GM12878 (cell line): ENCODE data around the gene ENTPD6. TPM values are rescaled to one million over a fixed set of nuclear protein-coding genes. Genes with fewer than 3 reads are reported as not detected.

ENCODE experiments used
- ATAC-seq: fragments of 200-7000 bp; cut with Tn5 transposase; 3 replicates; pipeline ENCODE4 v1.9.1; 2020; ENCODE audit warnings: mild to moderate bottlenecking, moderate library complexity
- BruUV-seq: library from RNA; stranded (reverse); fragments of 400-500 nt; replicated peaks from 2 replicates; lab custom pipeline; 2021; lab: Mats Ljungman, UMichigan
- CTCF ChIA-PET: fragments of 300-600 bp; sonication (Branson Sonifier 250); formaldehyde crosslinking; extraction: SDS; loops from one replicate; lab custom pipeline; 2021; ENCODE audit warnings: inconsistent platforms; lab: Yijun Ruan, JAX
- POLR2A ChIA-PET: fragments of 350-600 bp; formaldehyde crosslinking; extraction: SDS; loops from one replicate; lab custom pipeline; 2021; ENCODE audit warnings: inconsistent platforms; lab: Charles Lee
- RAD21 ChIA-PET: fragments of 300-600 bp; sonication (Branson Sonifier 250); formaldehyde crosslinking; loops from one replicate; lab custom pipeline; 2023; ENCODE audit warnings: antibody characterized with exemption; ENCODE audit not compliant: unreplicated experiment; lab: Charles Lee
- SMC1A ChIA-PET: fragments of 300-600 bp; sonication (Branson Sonifier 250); formaldehyde crosslinking; loops from one replicate; lab custom pipeline; 2023; ENCODE audit not compliant: unreplicated experiment, uncharacterized antibody; lab: Charles Lee
- DNase-seq: peaks from one replicate; pipeline ENCODE4 v3.0.0-alpha.2; 2011; ENCODE audit warnings: low read depth, low spot score
- FAIRE-seq: peaks from 3 replicates; lab custom pipeline; 2011; peaks lifted over from hg19 to GRCh38; lab: Jason Lieb, UNC
- H2AFZ ChIP-seq: 2 replicates; pipeline ENCODE4 v1.6.0; 2011; ENCODE audit warnings: low read depth, low read length, control low read depth; ENCODE audit not compliant: control insufficient read depth
- H3K27ac ChIP-seq: 2 replicates; pipeline ENCODE4 v1.5.1; 2011; ENCODE audit warnings: control low read depth; ENCODE audit not compliant: control insufficient read depth, insufficient read depth
- H3K27me3 ChIP-seq, 2 experiments: replicated peaks in 1 of 2; 2 replicates each; pipeline versions ENCODE4 v1.6.0 to v1.6.1; 2011; ENCODE audit warnings: low read length in 1 of 2; ENCODE audit not compliant: control insufficient read depth in 2 of 2, insufficient read depth in 2 of 2
- H3K36me3 ChIP-seq, 2 experiments: 2 replicates each; pipeline ENCODE4 v1.5.1; 2011; ENCODE audit warnings: low read length in 1 of 2; ENCODE audit not compliant: control insufficient read depth in 2 of 2, insufficient read depth in 2 of 2
- H3K4me1 ChIP-seq: 2 replicates; pipeline ENCODE4 v1.6.1; 2011; ENCODE audit warnings: mild to moderate bottlenecking, low read length, moderate library complexity, mixed read lengths; ENCODE audit not compliant: control insufficient read depth, insufficient read depth
- H3K4me2 ChIP-seq: 2 replicates; pipeline ENCODE4 v1.6.0; 2011; ENCODE audit warnings: control low read depth; ENCODE audit not compliant: control insufficient read depth, insufficient read depth
- H3K4me3 ChIP-seq: fragments of 200-600 bp; sonication (generic); 2 replicates; pipeline ENCODE4 v1.5.1; 2016
- H3K79me2 ChIP-seq: 2 replicates; pipeline ENCODE4 v1.6.0; 2011; ENCODE audit warnings: low read length; ENCODE audit not compliant: control insufficient read depth, insufficient read depth
- H3K9ac ChIP-seq: 2 replicates; pipeline ENCODE4 v1.8.0; 2011; ENCODE audit warnings: low read length, control low read depth, mixed read lengths; ENCODE audit not compliant: control insufficient read depth, insufficient read depth
- H3K9me3 ChIP-seq: replicated peaks from 3 replicates; pipeline ENCODE4 v1.5.1; 2011; ENCODE audit warnings: mild to moderate bottlenecking, low read length; ENCODE audit not compliant: control insufficient read depth, insufficient read depth
- H4K20me1 ChIP-seq: 2 replicates; pipeline ENCODE4 v1.6.0; 2011; ENCODE audit not compliant: control insufficient read depth, insufficient read depth
- CREM ChIP-seq: IDR thresholded peaks from 2 replicates; pipeline ENCODE4 v1.6.1; 2014; ENCODE audit warnings: antibody characterized with exemption, low read depth
- E4F1 ChIP-seq: fragments of 450-650 bp; IDR thresholded peaks from 2 replicates; pipeline ENCODE4 v1.6.1; 2018; ENCODE audit warnings: borderline replicate concordance, mild to moderate bottlenecking; ENCODE audit not compliant: partially characterized antibody
- FOXM1 ChIP-seq: IDR thresholded peaks from 2 replicates; pipeline ENCODE4 v1.6.1; 2012; ENCODE audit warnings: low read depth, mild to moderate bottlenecking, inconsistent platforms, low read length, moderate library complexity
- GABPA ChIP-seq: IDR thresholded peaks from 2 replicates; pipeline ENCODE4 v1.6.1; 2014; ENCODE audit warnings: antibody characterized with exemption, low read depth, mild to moderate bottlenecking, inconsistent platforms
- LARP7 ChIP-seq: fragments of 450-650 bp; IDR thresholded peaks from 2 replicates; pipeline ENCODE4 v1.6.1; 2017; ENCODE audit warnings: mild to moderate bottlenecking
- MLLT1 ChIP-seq: fragments of 450-650 bp; IDR thresholded peaks from 2 replicates; pipeline ENCODE4 v1.6.1; 2016; ENCODE audit warnings: mild to moderate bottlenecking
- NFIC ChIP-seq: IDR thresholded peaks from 2 replicates; pipeline ENCODE4 v1.6.1; 2012; ENCODE audit warnings: low read depth, mild to moderate bottlenecking, inconsistent platforms, low read length, moderate library complexity
- TAF1 ChIP-seq: IDR thresholded peaks from 2 replicates; pipeline ENCODE4 v1.6.1; 2011; ENCODE audit warnings: mild to moderate bottlenecking, low read depth, low read length, borderline replicate concordance
- TBL1XR1 ChIP-seq: IDR thresholded peaks from 2 replicates; pipeline ENCODE4 v1.6.1; 2012; ENCODE audit warnings: low read depth, low read length, improper control_type of control experiment
- USF2 ChIP-seq: IDR thresholded peaks from 2 replicates; pipeline ENCODE4 v1.6.1; 2011; ENCODE audit warnings: low read depth, low read length, improper control_type of control experiment, borderline replicate concordance
- ZBED1 ChIP-seq: IDR thresholded peaks from 2 replicates; pipeline ENCODE4 v1.6.1; 2016; ENCODE audit warnings: borderline replicate concordance
- WGBS: methylation state at CpG from one replicate; pipeline ENCODE4 v1.1.6; 2016; ENCODE audit warnings: low lambda C conversion rate; ENCODE audit not compliant: insufficient replicate concordance, insufficient coverage; ENCODE audit errors: missing lambda C conversion rate; 5-methylcytosine and 5-hydroxymethylcytosine counted together
- in situ Hi-C: fragments of 300-500 bp; cut with MboI; formaldehyde crosslinking; loops from 9 replicates; pipeline ENCODE4 v1.14.3; 2018; ENCODE audit warnings: mixed read lengths
- intact Hi-C: fragments of 100-400 bp; cut with micrococcal nuclease; formaldehyde crosslinking; loops from one replicate; pipeline ENCODE4 v1.14.2; 2022; ENCODE audit not compliant: unreplicated experiment
- polyA plus RNA-seq, 11 experiments: library from polyadenylated mRNA; depleted of rRNA in 4 of 11; unstranded in 6 of 11; stranded (reverse) in 5 of 11; fragments of >200 nt; fragmentation: Nextera tagmentation in 4 of 11; fragmentation: Illumina TruSeq in 1 of 11; extraction: Ambion mirVana in 4 of 11; extraction: Trizol in 1 of 11; gene quantifications; 1 replicate in 1 of 11; 2 replicates in 10 of 11; pipeline versions ENCODE4 v1.2.1 to v1.2.3, GENCODE V29; 2011 to 2016; ENCODE audit warnings: inconsistent platforms in 2 of 11, missing spikeins in 2 of 11, low read depth in 1 of 11
- total RNA-seq, 4 experiments: library from RNA; depleted of rRNA in 3 of 4; stranded (reverse); fragments of >200 nt in 3 of 4; fragmentation: Illumina TruSeq in 1 of 4; extraction: Trizol in 1 of 4; gene quantifications; 2 replicates each; pipeline versions ENCODE4 v1.2.1 to v1.2.3, GENCODE V29; 2013 to 2021
- TF ChIP-seq, protein P1 (sequence below): IDR thresholded peaks from 2 replicates; pipeline ENCODE4 v1.6.1; 2012; ENCODE audit warnings: low read length, inconsistent platforms
- TF ChIP-seq, protein P2 (sequence below): fragments of 450-650 bp; conservative IDR thresholded peaks from 2 replicates; pipeline ENCODE4 v1.6.1; 2017; ENCODE audit warnings: mild to moderate bottlenecking, moderate library complexity

Gene ENTPD6
- total and polyA plus RNA-seq, 10 of the 15 experiments (the other 5 are each of a cell fraction or from before 2014, with no cell fraction given), result 0.53 to 45.4 (median 31.1) TPM

GRCh38 chr20:25188218-25188617, 7.3 kb upstream of the ENTPD6 start (continued):
- TF ChIP-seq TAF1 (no peak), MLLT1 (no peak), E4F1 (no peak)

DNA sequence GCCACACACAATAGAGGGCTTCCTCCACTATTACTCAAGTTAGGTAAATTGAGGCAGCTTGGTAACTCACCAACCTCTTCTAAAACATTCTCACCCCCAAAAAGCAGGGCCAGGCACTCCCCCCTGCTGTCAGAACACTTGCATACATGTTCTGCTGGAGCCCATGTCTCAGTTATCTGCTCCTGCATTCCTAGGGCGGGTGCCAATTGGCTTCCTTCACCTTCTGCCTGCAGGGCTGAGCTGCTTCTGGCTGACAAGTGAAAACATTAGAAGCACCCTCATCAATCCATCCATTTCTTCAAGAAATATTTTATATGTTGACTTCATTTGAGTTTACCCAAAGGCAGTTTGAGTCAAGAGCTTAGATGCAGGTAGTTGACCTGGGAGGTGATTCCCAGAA, 4.5 kb upstream of the ENTPD6 start:
- H3K36me3 ChIP-seq, result no peaks in the 10 kb centered on the region
- H3K27me3 ChIP-seq, result peaks cover 4% of the 10 kb centered on the region in 2 experiments; a peak in 3 of 4 replicates
- H4K20me1 ChIP-seq, result no peaks in the 10 kb centered on the region
- BruUV-seq, result no TSS peak
- no peaks in the 10 kb centered on the region; the same call in 2 of the 3 replicates for H3K9me3 ChIP-seq
- ATAC-seq (no peak), DNase-seq (no peak), FAIRE-seq (no peak)
- RAD21 ChIA-PET, result no interaction called here
- CTCF ChIA-PET, result no interaction called here
- POLR2A ChIA-PET, result no interaction called here
- peaks cover 3% of the 10 kb centered on the region for H3K79me2 ChIP-seq
- in situ Hi-C loops, result no loop called here
- WGBS, result 0% methylated on average over 1 of the region's 1 CpG
- no peak overlapping the region for H3K4me2 ChIP-seq
- H3K4me1 ChIP-seq, result no peaks in the 10 kb centered on the region
- no peak for TF ChIP-seq NFIC
- TF ChIP-seq, protein P1, sequence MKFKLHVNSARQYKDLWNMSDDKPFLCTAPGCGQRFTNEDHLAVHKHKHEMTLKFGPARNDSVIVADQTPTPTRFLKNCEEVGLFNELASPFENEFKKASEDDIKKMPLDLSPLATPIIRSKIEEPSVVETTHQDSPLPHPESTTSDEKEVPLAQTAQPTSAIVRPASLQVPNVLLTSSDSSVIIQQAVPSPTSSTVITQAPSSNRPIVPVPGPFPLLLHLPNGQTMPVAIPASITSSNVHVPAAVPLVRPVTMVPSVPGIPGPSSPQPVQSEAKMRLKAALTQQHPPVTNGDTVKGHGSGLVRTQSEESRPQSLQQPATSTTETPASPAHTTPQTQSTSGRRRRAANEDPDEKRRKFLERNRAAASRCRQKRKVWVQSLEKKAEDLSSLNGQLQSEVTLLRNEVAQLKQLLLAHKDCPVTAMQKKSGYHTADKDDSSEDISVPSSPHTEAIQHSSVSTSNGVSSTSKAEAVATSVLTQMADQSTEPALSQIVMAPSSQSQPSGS, result no peak
- TF ChIP-seq TBL1XR1, result no peak
- TF ChIP-seq LARP7, result no peak
- TF ChIP-seq USF2, result no peak
- TF ChIP-seq FOXM1, result no peak
- TF ChIP-seq CREM, result no peak
- no peak for TF ChIP-seq ZBED1
- no peak for TF ChIP-seq GABPA
- TF ChIP-seq, protein P2, sequence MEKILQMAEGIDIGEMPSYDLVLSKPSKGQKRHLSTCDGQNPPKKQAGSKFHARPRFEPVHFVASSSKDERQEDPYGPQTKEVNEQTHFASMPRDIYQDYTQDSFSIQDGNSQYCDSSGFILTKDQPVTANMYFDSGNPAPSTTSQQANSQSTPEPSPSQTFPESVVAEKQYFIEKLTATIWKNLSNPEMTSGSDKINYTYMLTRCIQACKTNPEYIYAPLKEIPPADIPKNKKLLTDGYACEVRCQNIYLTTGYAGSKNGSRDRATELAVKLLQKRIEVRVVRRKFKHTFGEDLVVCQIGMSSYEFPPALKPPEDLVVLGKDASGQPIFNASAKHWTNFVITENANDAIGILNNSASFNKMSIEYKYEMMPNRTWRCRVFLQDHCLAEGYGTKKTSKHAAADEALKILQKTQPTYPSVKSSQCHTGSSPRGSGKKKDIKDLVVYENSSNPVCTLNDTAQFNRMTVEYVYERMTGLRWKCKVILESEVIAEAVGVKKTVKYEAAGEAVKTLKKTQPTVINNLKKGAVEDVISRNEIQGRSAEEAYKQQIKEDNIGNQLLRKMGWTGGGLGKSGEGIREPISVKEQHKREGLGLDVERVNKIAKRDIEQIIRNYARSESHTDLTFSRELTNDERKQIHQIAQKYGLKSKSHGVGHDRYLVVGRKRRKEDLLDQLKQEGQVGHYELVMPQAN, result no peak
- SMC1A ChIA-PET, result no interaction called here
- no peak overlapping the region for H3K27ac ChIP-seq
- no peak overlapping the region for H3K9ac ChIP-seq
- intact Hi-C loops, result loop anchor here (10.0 kb wide), 1 partner anchor 54 kb away; the partner anchor contains the start of gene PYGB
- no peak overlapping the region for H2AFZ ChIP-seq
- no peak overlapping the region for H3K4me3 ChIP-seq
